OCI-M2 (cell line): ENCODE measurements around the gene C9orf40.

Source experiments
- DNase-seq: peaks from one replicate; lab custom pipeline; 2025; ENCODE audit not compliant: unreplicated experiment; lab: John Stamatoyannopoulos, UW

C9orf40 gene

DNA sequence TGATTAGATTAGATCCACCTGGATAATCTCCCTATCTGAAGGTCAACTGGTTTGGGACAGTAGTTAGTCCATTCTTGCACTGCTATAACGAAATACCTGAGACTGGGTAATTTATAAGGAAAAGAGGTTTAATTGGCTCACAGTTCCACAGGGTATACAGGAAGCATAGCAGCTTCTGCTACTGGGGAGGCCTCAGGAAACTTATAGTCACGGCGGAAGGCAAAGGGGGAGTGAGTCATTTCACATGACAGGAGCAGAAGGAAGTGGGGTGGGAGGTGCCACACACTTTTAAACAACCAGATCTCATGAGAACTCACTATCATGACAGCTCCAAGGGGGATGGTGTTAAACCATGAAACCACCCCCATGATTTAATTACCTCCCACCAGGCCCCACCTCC, 9.9 kb downstream of the C9orf40 start:
- DNase-seq, result no peak

DNA sequence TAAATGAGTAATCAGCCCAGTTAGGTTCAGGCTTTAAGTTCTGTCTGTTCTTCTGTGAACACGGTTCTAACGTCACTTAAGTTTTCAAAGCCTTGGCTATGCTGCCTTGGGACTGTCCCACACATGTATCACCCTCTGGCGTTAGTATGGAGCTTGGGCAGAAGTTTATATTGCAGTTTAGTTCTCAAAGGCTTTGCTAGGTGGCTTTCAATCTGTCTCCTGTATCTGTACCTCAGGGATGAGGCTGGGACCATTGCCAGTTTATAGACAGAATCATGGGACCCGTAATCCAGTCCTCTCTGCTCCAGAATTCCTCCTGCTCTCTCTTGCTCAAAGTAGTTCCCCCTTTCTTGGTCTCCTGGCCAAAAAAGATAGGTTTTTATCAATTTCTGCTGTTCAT, 12.1 kb downstream of the C9orf40 start:
- peak; percentile 66 for DNase-seq

DNA sequence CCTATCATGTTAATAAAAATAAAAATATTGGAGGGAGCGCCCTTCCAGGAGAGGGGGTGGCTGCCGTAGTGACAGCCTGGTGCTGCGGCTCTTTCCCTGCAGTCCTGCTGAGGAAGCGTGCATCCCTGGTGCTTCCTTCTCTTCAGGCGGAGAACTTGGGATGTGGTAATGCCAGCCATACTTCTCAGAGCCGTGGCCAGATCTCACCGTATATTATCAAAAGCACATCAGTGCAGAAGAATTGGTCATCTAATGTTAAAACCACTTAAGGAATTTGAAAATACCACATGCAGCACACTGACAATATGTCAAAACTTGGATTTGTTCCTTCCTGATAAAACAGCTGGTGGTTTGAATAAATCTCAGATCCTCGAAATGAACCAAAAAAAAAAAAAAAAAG, 17.7 kb downstream of the C9orf40 start:
- DNase-seq, result no peak

DNA sequence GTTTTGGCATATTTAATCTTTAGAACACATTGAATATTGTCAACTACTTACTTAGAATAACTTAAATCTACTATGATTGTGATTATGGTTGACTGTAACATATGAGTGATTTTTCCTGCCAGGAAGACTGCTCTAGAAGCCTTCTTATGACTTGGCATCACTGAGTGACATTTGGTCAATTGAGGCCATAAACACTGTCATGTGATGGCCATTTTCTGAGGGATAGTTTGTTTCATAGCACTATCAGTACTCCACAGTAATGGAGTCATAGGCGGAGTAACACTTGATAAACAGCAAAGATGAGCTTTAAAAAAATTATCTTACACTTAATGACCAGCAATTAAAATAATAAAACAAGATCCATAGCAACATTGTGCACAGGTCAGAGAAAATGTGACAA, 31.0 kb downstream of the C9orf40 start:
- no peak for DNase-seq

DNA sequence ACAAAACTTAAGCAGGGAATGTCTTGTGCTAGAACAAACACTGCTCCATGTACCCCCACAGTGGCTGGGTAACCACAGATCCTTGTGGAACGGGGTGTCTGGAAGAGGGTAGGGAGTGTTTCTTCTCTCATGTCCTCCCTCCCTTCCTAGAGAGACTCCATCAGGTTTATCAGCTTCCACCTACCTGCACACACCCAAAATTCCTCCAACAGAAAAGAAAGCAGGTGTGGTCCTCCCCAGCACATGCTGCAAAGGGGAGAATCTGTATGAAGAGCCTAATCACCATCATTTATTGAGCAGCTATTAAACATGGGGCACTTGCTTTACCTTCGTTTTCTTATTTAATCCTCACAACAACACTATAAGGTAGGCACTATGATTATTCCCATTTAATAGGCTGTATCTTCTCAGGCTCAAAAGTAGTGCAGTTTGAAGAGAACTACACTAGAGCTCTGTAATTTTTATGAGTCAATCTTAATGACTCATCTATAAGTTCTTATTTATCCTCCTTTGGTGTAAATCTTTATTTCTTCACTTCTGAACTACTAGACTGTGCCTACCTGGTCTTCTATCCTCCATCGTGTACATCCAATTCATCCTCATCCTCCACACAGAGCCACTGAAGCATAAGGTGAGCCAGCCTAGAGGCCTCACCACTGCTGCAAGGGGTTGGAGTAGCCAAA, 31.6 kb downstream of the C9orf40 start:
- DNase-seq, result no peak

DNA sequence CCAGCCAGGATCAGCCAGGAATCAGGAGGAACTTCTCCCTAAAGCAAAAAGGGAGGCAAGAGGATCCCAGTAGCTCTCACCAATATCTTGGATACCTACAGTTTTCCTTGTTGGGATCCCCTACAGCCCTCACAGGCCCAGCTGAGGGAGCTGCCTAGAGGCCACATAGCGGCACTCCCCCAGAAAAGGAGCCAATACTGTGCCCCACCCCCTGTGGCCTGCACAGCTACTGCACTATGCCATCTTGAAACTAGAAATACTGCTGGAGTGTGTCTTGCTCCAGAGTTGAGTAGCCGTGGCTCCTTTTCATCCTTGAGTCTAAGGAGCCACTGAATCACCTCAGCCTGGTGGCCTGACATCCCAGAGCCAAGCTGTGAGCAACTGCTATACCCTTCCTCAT, 42.7 kb downstream of the C9orf40 start:
- DNase-seq, result no peak

DNA sequence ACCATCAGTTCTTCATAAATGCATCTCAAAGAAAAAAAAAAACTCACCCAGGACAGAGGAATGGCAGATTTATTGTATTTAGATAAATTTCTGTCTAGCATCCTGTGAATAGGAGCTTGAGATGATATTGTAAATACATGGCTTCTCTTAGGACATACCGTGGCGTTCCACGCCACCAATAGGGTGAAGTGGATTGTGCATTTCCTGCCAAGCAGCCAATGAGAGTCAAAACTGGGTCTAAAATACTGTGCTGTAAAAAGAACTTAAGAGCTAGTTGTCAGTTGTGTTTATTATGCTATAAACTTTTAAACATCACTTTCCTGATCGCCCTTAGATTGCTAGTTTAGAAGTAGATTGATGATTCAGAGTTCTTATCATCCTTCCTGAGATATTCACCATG, 44.0 kb downstream of the C9orf40 start:
- no peak for DNase-seq

DNA sequence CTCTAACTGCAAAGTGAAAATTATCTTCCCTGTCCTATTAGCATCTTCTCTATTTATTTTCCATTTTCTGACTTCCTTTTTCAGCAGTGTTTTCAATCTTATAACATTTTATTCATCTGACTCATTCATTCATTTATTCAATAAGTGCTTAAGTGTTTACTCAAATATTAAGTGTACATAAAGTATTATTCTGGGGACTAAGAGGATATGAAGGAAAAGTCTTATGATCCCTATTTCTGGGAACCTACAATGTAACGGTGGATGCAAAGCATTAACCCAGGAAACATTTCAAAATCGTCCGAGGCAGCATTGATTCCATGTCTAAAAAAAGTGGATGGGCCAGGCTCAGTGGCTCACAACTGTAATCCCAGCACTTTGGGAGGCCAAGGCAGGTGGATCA, 45.6 kb downstream of the C9orf40 start:
- no peak for DNase-seq

DNA sequence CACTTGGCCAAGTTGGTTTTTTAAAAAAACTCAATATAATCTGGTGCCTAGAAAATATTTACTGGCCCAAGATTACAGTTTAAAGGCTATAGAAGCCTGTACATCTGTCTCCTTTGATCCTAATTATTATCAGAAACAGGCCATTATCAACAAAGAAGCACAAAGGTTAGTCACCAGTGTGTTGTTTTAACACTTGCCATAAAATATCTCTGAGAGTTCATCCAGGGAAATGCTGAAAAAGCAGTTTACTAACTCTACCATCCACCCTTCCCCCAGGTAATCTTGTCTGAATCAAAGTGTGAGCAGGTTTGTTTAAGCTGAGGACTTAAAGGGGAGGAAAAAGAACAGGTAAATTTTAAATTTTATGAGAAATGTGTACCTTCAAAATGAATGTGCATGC, 51.7 kb downstream of the C9orf40 start:
- no peak for DNase-seq
